ENCODE data around the gene CDYL. TPM values are rescaled to one million over a fixed set of nuclear protein-coding genes. Genes with fewer than 3 reads are reported as not detected.

Gene CDYL
- total and polyA plus RNA-seq, 4 donors, result 3.3 to 25.4 (median 11.0) TPM

GRCh38 chr6:4937414-4937813, 161.2 kb downstream of the CDYL start:
- WGBS, result 94% methylated on average over 9 of the region's 9 CpGs
- no peaks in the 10 kb centered on the region for H3K27me3 ChIP-seq (ENCODE audit: control insufficient read depth in 4 of 4, insufficient read depth in 4 of 4, low read length in 3 of 4)

GRCh38 chr6:4939241-4939640, 163.0 kb downstream of the CDYL start:
- Histone ChIP-seq H3K27me3 (ENCODE audit: control insufficient read depth in 4 of 4, insufficient read depth in 4 of 4, low read length in 3 of 4) (no peaks in the 10 kb centered on the region), H3K9ac (ENCODE audit: low read depth in 1 of 2, low read length in 2 of 2) (no peak overlapping the region), H3K4me1 (ENCODE audit: control insufficient read depth in 4 of 4, insufficient read depth in 4 of 4, low read length in 3 of 4) (peaks cover 0 to 6% (median 1%) of the 10 kb centered on the region in 4 donors), H3K27ac (ENCODE audit: low read depth in 1 of 2, low read length in 2 of 2) (no peak overlapping the region), H3K36me3 (ENCODE audit: control insufficient read depth in 4 of 4, insufficient read depth in 3 of 4, low read depth in 1 of 4, low read length in 3 of 4) (peaks cover 0 to 2% (median under 1%) of the 10 kb centered on the region in 4 donors), H3K4me3 (ENCODE audit: low read depth in 1 of 3, low read length in 3 of 3) (no peak overlapping the region), H3K9me3 (ENCODE audit: control insufficient read depth in 4 of 4, low read length in 3 of 4) (no peaks in the 10 kb centered on the region)
- no peak for DNase-seq (ENCODE audit: low spot score)
- no peak for TF ChIP-seq SP1 (IDR thresholded peaks at IDR 0.05)
- TF ChIP-seq ATF3 (IDR thresholded peaks at IDR 0.05), result no peak
- no peak for TF ChIP-seq EGR1 (IDR thresholded peaks at IDR 0.05; ENCODE audit: low read depth in 2 of 2)
- TF ChIP-seq HNF4A (conservative IDR thresholded peaks at IDR 0.05), result no peak
- 90% methylated on average over 1 of the region's 1 CpG for WGBS

More at GRCh38 chr6:4937414-4937813, 161.2 kb downstream of the CDYL start:
- Histone ChIP-seq H3K27ac (ENCODE audit: low read depth in 1 of 2, low read length in 2 of 2) (no peak overlapping the region), H3K4me3 (ENCODE audit: low read depth in 1 of 3, low read length in 3 of 3) (no peak overlapping the region), H3K9ac (ENCODE audit: low read depth in 1 of 2, low read length in 2 of 2) (no peak overlapping the region), H3K4me1 (ENCODE audit: control insufficient read depth in 4 of 4, insufficient read depth in 4 of 4, low read length in 3 of 4) (peaks cover 0 to 5% (median 1%) of the 10 kb centered on the region in 4 donors), H3K36me3 (ENCODE audit: control insufficient read depth in 4 of 4, insufficient read depth in 3 of 4, low read depth in 1 of 4, low read length in 3 of 4) (peaks cover 0 to 2% (median 0%) of the 10 kb centered on the region in 4 donors), H3K9me3 (ENCODE audit: control insufficient read depth in 4 of 4, low read length in 3 of 4) (no peaks in the 10 kb centered on the region)
- TF ChIP-seq GABPA (IDR thresholded peaks at IDR 0.05 in 1 of 2, conservative IDR thresholded peaks at IDR 0.05 in 1 of 2), result no peak
- no peak for TF ChIP-seq NR2F2 (IDR thresholded peaks at IDR 0.05)
- no peak for TF ChIP-seq RXRA (IDR thresholded peaks at IDR 0.05)
- no peak for TF ChIP-seq RAD21 (IDR thresholded peaks at IDR 0.05)
- TF ChIP-seq FOXA2 (IDR thresholded peaks at IDR 0.05), result no peak
- peak; percentile 29 for DNase-seq (ENCODE audit: low spot score)

- H3K9me3 ChIP-seq (ENCODE audit: control insufficient read depth in 4 of 4, low read length in 3 of 4), result no peaks in the 10 kb centered on the region
- no peak overlapping the region for H3K9ac ChIP-seq (ENCODE audit: low read depth in 1 of 2, low read length in 2 of 2)
- DNase-seq (ENCODE audit: low spot score), result no peak
- no peak overlapping the region for H3K4me3 ChIP-seq (ENCODE audit: low read depth in 1 of 3, low read length in 3 of 3)
- TF ChIP-seq CTCF (IDR thresholded peaks at IDR 0.05; ENCODE audit: low read depth, low read length, missing input control) (no peak), NR2F2 (IDR thresholded peaks at IDR 0.05) (no peak), HNF4G (IDR thresholded peaks at IDR 0.05) (no peak), FOXA2 (IDR thresholded peaks at IDR 0.05) (no peak), MAX (IDR thresholded peaks at IDR 0.05) (no peak), TAF1 (conservative IDR thresholded peaks at IDR 0.05) (no peak), RXRA (IDR thresholded peaks at IDR 0.05) (no peak), ZBTB33 (IDR thresholded peaks at IDR 0.05) (no peak), JUND (IDR thresholded peaks at IDR 0.05) (no peak), RAD21 (IDR thresholded peaks at IDR 0.05) (no peak), REST (IDR thresholded peaks at IDR 0.05) (no peak), FOXA1 (IDR thresholded peaks at IDR 0.05) (no peak)
- no peak overlapping the region for H3K27ac ChIP-seq (ENCODE audit: low read depth in 1 of 2, low read length in 2 of 2)
- peaks cover 0 to 6% (median 1%) of the 10 kb centered on the region in 4 donors for H3K4me1 ChIP-seq (ENCODE audit: control insufficient read depth in 4 of 4, insufficient read depth in 4 of 4, low read length in 3 of 4)
- H3K36me3 ChIP-seq (ENCODE audit: control insufficient read depth in 4 of 4, insufficient read depth in 3 of 4, low read depth in 1 of 4, low read length in 3 of 4), result peaks cover 2 to 7% (median 4%) of the 10 kb centered on the region in 4 donors
- 85% methylated on average over 5 of the region's 5 CpGs for WGBS
- H3K27me3 ChIP-seq (ENCODE audit: control insufficient read depth in 4 of 4, insufficient read depth in 4 of 4, low read length in 3 of 4), result no peaks in the 10 kb centered on the region
Measured at GRCh38 chr6:4940416-4940815, 164.2 kb downstream of the CDYL start.

All from liver (tissue), 9 donors.